WTC11 (cell line): ENCODE measurements around the gene SARM1. TPM values are rescaled to one million over a fixed set of nuclear protein-coding genes. Genes with fewer than 3 reads are reported as not detected.
A peak's percentile ranks its signal among the peaks of the same experiment; 100 is the strongest.

ENCODE experiments used
- ATAC-seq: fragments of 200-7000 bp; cut with Tn5 transposase; 2 replicates; pipeline ENCODE4 v1.10.0; 2021; ENCODE audit warnings: mild to moderate bottlenecking, moderate library complexity
- CTCF ChIA-PET: fragments of 300-600 bp; sonication (Branson Sonifier 250); formaldehyde crosslinking; loops from one replicate; lab custom pipeline; 2021; ENCODE audit warnings: antibody characterized with exemption; lab: Charles Lee
- POLR2A ChIA-PET: fragments of 350-600 bp; sonication (Branson Sonifier 250); formaldehyde crosslinking; loops from one replicate; lab custom pipeline; 2021; ENCODE audit warnings: antibody characterized with exemption; lab: Charles Lee
- DNase-seq: peaks from one replicate; pipeline ENCODE4 v3.0.0; 2021; ENCODE audit warnings: low spot score
- H3K27ac Mint-ChIP-seq: 2 replicates; pipeline ENCODE4 v1.8.0; 2021; ENCODE audit warnings: mixed read lengths
- H3K27me3 Mint-ChIP-seq: 2 replicates; pipeline ENCODE4 v1.8.0; 2021; ENCODE audit warnings: low read depth, mild to moderate bottlenecking, moderate library complexity, mixed read lengths
- H3K36me3 Mint-ChIP-seq: 2 replicates; pipeline ENCODE4 v1.8.0; 2021; ENCODE audit warnings: mixed read lengths
- H3K4me1 Mint-ChIP-seq: 2 replicates; pipeline ENCODE4 v1.8.0; 2022; ENCODE audit warnings: mixed read lengths
- H3K4me3 Mint-ChIP-seq: 2 replicates; pipeline ENCODE4 v1.8.0; 2021; ENCODE audit warnings: mild to moderate bottlenecking, moderate library complexity, mixed read lengths
- H3K9me3 Mint-ChIP-seq: 2 replicates; pipeline ENCODE4 v1.8.0; 2021; ENCODE audit warnings: mixed read lengths
- CBFB ChIP-seq: sonication (generic); formaldehyde crosslinking; IDR thresholded peaks from 2 replicates; pipeline ENCODE4 v1.8.1; 2022; ENCODE audit warnings: mild to moderate bottlenecking, low read depth, missing genetic modification reagents
- ELF4 ChIP-seq: sonication (generic); formaldehyde crosslinking; IDR thresholded peaks from 2 replicates; pipeline ENCODE4 v1.8.1; 2022; ENCODE audit warnings: low read depth, mild to moderate bottlenecking, moderate library complexity, missing genetic modification reagents
- ESRRA ChIP-seq: sonication (generic); formaldehyde crosslinking; IDR thresholded peaks from 2 replicates; pipeline ENCODE4 v1.8.1; 2022; ENCODE audit warnings: mild to moderate bottlenecking, missing genetic modification reagents, borderline replicate concordance
- FOXP1 ChIP-seq: sonication (generic); formaldehyde crosslinking; IDR thresholded peaks from 2 replicates; pipeline ENCODE4 v1.8.0; 2022; ENCODE audit warnings: missing genetic modification reagents, mild to moderate bottlenecking, moderate library complexity, borderline replicate concordance
- GABPB1 ChIP-seq: sonication (generic); formaldehyde crosslinking; IDR thresholded peaks from 2 replicates; pipeline ENCODE4 v1.8.1; 2023; ENCODE audit warnings: mild to moderate bottlenecking, missing genetic modification reagents
- GRHL2 ChIP-seq: fragments of 250-450 bp; sonication (Bioruptor Pico); IDR thresholded peaks from 2 replicates; pipeline ENCODE4 v1.8.0; 2022; ENCODE audit warnings: mild to moderate bottlenecking, moderate library complexity; ENCODE audit not compliant: insufficient replicate concordance, severe bottlenecking
- HMGA2 ChIP-seq: fragments of 250-450 bp; sonication (Bioruptor Pico); IDR thresholded peaks from 2 replicates; pipeline ENCODE4 v1.4.0; 2021; ENCODE audit warnings: mild to moderate bottlenecking, moderate library complexity
- NFYB ChIP-seq: sonication (generic); formaldehyde crosslinking; conservative IDR thresholded peaks from 2 replicates; pipeline ENCODE4 v1.8.0; 2022; ENCODE audit warnings: low read depth, missing genetic modification reagents
- NR3C1 ChIP-seq: sonication (generic); formaldehyde crosslinking; conservative IDR thresholded peaks from 2 replicates; pipeline ENCODE4 v1.8.1; 2023; ENCODE audit warnings: low read depth, mild to moderate bottlenecking, missing genetic modification reagents
- RORB ChIP-seq: fragments of 250-450 bp; sonication (Bioruptor Pico); IDR thresholded peaks from 2 replicates; pipeline ENCODE4 v1.9.0; 2021; ENCODE audit warnings: mild to moderate bottlenecking
- ZBTB21 ChIP-seq: sonication (generic); formaldehyde crosslinking; IDR thresholded peaks from 2 replicates; pipeline ENCODE4 v1.8.1; 2023; ENCODE audit warnings: mild to moderate bottlenecking, missing genetic modification reagents, borderline replicate concordance
- ZNF219 ChIP-seq: sonication (generic); formaldehyde crosslinking; IDR thresholded peaks from 2 replicates; pipeline ENCODE4 v1.8.0; 2023; ENCODE audit warnings: missing genetic modification reagents, mild to moderate bottlenecking, borderline replicate concordance
- total RNA-seq: library from RNA; stranded (reverse); gene quantifications from 3 replicates; pipeline ENCODE4 v1.2.3, GENCODE V29; 2021
- TF ChIP-seq, protein P1 (sequence below): sonication (generic); formaldehyde crosslinking; IDR thresholded peaks from 2 replicates; pipeline ENCODE4 v1.8.0; 2023; ENCODE audit warnings: missing genetic modification reagents
- TF ChIP-seq, protein P2 (sequence below): sonication (generic); formaldehyde crosslinking; IDR thresholded peaks from 2 replicates; pipeline ENCODE4 v1.8.0; 2022; ENCODE audit warnings: missing genetic modification reagents
- TF ChIP-seq, protein P3 (sequence below): sonication (generic); formaldehyde crosslinking; IDR thresholded peaks from 2 replicates; pipeline ENCODE4 v1.8.1; 2023; ENCODE audit warnings: mild to moderate bottlenecking, missing genetic modification reagents
- TF ChIP-seq, protein P4 (sequence below): sonication (generic); formaldehyde crosslinking; IDR thresholded peaks from 2 replicates; pipeline ENCODE4 v1.8.0; 2022; ENCODE audit warnings: mild to moderate bottlenecking, missing genetic modification reagents

Gene SARM1
- total RNA-seq, 1 experiment from 2014 or later = 3.8 TPM

DNA sequence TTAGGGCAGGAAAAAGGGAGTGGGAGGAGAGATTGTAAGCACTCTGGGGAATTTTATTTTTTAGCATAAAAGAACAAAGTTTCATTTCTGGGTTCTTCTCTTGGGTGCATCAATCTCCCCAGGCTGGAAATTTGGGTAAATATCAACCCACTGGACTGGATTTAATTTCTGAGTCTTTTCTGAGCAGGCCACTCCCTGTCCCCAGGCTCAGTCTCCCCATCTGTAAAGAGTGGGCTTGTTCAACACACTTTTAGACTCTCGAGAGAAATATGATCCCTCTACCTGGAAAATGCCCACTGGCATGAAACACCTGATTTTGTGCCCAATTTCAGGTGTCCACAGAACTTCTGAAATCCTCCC, 770 bp upstream of the SARM1 start:
- TF ChIP-seq RORB (no peak), ELF4 (no peak), GRHL2 (CRISPR knock-in tag) (no peak)
- TF ChIP-seq, protein P1, sequence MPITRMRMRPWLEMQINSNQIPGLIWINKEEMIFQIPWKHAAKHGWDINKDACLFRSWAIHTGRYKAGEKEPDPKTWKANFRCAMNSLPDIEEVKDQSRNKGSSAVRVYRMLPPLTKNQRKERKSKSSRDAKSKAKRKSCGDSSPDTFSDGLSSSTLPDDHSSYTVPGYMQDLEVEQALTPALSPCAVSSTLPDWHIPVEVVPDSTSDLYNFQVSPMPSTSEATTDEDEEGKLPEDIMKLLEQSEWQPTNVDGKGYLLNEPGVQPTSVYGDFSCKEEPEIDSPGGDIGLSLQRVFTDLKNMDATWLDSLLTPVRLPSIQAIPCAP (CRISPR knock-in tag) = no peak
- TF ChIP-seq, protein P2, sequence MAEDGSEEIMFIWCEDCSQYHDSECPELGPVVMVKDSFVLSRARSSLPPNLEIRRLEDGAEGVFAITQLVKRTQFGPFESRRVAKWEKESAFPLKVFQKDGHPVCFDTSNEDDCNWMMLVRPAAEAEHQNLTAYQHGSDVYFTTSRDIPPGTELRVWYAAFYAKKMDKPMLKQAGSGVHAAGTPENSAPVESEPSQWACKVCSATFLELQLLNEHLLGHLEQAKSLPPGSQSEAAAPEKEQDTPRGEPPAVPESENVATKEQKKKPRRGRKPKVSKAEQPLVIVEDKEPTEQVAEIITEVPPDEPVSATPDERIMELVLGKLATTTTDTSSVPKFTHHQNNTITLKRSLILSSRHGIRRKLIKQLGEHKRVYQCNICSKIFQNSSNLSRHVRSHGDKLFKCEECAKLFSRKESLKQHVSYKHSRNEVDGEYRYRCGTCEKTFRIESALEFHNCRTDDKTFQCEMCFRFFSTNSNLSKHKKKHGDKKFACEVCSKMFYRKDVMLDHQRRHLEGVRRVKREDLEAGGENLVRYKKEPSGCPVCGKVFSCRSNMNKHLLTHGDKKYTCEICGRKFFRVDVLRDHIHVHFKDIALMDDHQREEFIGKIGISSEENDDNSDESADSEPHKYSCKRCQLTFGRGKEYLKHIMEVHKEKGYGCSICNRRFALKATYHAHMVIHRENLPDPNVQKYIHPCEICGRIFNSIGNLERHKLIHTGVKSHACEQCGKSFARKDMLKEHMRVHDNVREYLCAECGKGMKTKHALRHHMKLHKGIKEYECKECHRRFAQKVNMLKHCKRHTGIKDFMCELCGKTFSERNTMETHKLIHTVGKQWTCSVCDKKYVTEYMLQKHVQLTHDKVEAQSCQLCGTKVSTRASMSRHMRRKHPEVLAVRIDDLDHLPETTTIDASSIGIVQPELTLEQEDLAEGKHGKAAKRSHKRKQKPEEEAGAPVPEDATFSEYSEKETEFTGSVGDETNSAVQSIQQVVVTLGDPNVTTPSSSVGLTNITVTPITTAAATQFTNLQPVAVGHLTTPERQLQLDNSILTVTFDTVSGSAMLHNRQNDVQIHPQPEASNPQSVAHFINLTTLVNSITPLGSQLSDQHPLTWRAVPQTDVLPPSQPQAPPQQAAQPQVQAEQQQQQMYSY (CRISPR knock-in tag) = no peak
- Mint-ChIP-seq H3K9me3 (no peaks in the 10 kb centered on the region), H3K27ac (peak overlapping the region; percentile 92; the same call in 1 of the 2 replicates), H3K4me1 (peaks cover 21% of the 10 kb centered on the region), H3K27me3 (peaks cover 41% of the 10 kb centered on the region), H3K4me3 (peak overlapping the region; percentile 75), H3K36me3 (no peaks in the 10 kb centered on the region)
- CTCF ChIA-PET = interaction anchor here (1.1 to 2.4 kb wide), 6 partner anchors 13 to 119 kb away, joined by 3 to 19 read pairs (median 7); partner anchors contain the start of genes IFT20, POLDIP2, SLC46A1 and TNFAIP1
- POLR2A ChIA-PET = no interaction called here
- ATAC-seq (no peak), DNase-seq (no peak)

DNA sequence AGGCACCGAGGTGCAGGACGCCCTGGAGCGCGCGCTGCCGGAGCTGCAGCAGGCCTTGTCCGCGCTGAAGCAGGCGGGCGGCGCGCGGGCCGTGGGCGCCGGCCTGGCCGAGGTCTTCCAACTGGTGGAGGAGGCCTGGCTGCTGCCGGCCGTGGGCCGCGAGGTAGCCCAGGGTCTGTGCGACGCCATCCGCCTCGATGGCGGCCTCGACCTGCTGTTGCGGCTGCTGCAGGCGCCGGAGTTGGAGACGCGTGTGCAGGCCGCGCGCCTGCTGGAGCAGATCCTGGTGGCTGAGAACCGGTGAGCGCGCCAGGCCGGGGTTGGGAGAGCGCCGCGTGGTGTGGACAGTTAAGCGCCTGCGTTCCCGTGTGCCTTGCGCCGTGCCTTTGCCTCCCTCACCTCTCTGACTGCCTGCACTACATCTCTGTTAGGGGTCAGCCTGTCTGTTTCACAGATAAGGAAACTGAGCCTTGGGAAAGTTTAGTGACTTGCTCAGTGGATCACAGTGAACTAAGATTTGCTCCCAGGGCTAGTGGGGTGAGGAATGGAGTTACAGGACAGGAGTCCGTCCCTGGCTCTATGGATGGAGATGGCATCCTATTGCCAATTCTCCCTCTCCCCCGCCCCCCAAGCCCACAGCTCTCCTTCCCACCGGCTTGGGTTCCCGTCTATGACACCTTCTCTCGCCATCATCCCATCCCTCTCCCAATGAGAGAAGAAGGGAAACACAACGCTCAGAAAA, 880 bp downstream of the SARM1 start:
- TF ChIP-seq HMGA2 (CRISPR knock-in tag) (no peak), ZBTB21 (CRISPR knock-in tag) (no peak), NFYB (no peak), GABPB1 (no peak), CBFB (0 out of 2 replicates have a peak, but pooled peaks have one; percentile 28), FOXP1 (0 out of 2 replicates have a peak, but pooled peaks have one; percentile 15), ESRRA (CRISPR knock-in tag) (0 out of 2 replicates have a peak, but pooled peaks have one; percentile 31), NR3C1 (CRISPR knock-in tag) (0 out of 2 replicates have a peak, but pooled peaks have one; percentile 74), ZNF219 (CRISPR knock-in tag) (no peak)
- TF ChIP-seq, protein P3, sequence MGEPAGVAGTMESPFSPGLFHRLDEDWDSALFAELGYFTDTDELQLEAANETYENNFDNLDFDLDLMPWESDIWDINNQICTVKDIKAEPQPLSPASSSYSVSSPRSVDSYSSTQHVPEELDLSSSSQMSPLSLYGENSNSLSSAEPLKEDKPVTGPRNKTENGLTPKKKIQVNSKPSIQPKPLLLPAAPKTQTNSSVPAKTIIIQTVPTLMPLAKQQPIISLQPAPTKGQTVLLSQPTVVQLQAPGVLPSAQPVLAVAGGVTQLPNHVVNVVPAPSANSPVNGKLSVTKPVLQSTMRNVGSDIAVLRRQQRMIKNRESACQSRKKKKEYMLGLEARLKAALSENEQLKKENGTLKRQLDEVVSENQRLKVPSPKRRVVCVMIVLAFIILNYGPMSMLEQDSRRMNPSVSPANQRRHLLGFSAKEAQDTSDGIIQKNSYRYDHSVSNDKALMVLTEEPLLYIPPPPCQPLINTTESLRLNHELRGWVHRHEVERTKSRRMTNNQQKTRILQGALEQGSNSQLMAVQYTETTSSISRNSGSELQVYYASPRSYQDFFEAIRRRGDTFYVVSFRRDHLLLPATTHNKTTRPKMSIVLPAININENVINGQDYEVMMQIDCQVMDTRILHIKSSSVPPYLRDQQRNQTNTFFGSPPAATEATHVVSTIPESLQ (CRISPR knock-in tag) = no peak
- TF ChIP-seq, protein P2 (CRISPR knock-in tag) = peak; percentile 40; the same call in 1 of the 2 replicates
- TF ChIP-seq, protein P4, sequence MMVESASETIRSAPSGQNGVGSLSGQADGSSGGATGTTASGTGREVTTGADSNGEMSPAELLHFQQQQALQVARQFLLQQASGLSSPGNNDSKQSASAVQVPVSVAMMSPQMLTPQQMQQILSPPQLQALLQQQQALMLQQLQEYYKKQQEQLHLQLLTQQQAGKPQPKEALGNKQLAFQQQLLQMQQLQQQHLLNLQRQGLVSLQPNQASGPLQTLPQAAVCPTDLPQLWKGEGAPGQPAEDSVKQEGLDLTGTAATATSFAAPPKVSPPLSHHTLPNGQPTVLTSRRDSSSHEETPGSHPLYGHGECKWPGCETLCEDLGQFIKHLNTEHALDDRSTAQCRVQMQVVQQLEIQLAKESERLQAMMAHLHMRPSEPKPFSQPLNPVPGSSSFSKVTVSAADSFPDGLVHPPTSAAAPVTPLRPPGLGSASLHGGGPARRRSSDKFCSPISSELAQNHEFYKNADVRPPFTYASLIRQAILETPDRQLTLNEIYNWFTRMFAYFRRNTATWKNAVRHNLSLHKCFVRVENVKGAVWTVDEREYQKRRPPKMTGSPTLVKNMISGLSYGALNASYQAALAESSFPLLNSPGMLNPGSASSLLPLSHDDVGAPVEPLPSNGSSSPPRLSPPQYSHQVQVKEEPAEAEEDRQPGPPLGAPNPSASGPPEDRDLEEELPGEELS = 0 out of 2 replicates have a peak, but pooled peaks have one; percentile 47
- TF ChIP-seq, protein P1 (CRISPR knock-in tag) = no peak
- Mint-ChIP-seq H3K4me1 (peaks cover 21% of the 10 kb centered on the region), H3K4me3 (peak overlapping the region; percentile 58), H3K27me3 (peaks cover 45% of the 10 kb centered on the region), H3K27ac (no peak overlapping the region), H3K9me3 (no peaks in the 10 kb centered on the region), H3K36me3 (no peaks in the 10 kb centered on the region)
- CTCF ChIA-PET = interaction anchor here (0.6 to 2.4 kb wide), 4 partner anchors 36 to 89 kb away, joined by 4 to 15 read pairs (median 5); partner anchors contain the start of genes IFT20 and TNFAIP1
- no peak for ATAC-seq
- DNase-seq = peak; percentile 33
- POLR2A ChIA-PET = no interaction called here
